HEK293T (cell line): ENCODE data around the gene MYO18A.

Experiments used
- ARNT ChIP-seq: fragments of 450-650 bp; IDR thresholded peaks from 2 replicates; pipeline ENCODE4 v1.6.1; 2017; ENCODE audit warnings: mild to moderate bottlenecking
- BHLHE40 ChIP-seq: fragments of 450-650 bp; IDR thresholded peaks from 2 replicates; pipeline ENCODE4 v1.6.1; 2016; ENCODE audit warnings: mild to moderate bottlenecking, moderate library complexity, borderline replicate concordance
- ELF4 ChIP-seq: fragments of 450-650 bp; IDR thresholded peaks from 2 replicates; pipeline ENCODE4 v1.6.1; 2017; ENCODE audit warnings: antibody characterized with exemption
- FOXM1 ChIP-seq: fragments of 450-650 bp; IDR thresholded peaks from 2 replicates; pipeline ENCODE4 v1.6.1; 2017; ENCODE audit warnings: mild to moderate bottlenecking, borderline replicate concordance
- L3MBTL2 ChIP-seq: fragments of 450-650 bp; conservative IDR thresholded peaks from 2 replicates; pipeline ENCODE4 v1.6.1; 2016; ENCODE audit warnings: mild to moderate bottlenecking
- NFRKB ChIP-seq: fragments of 450-650 bp; IDR thresholded peaks from 2 replicates; pipeline ENCODE4 v1.6.1; 2016; ENCODE audit warnings: mild to moderate bottlenecking, moderate library complexity
- SP1 ChIP-seq: fragments of 450-650 bp; IDR thresholded peaks from 2 replicates; pipeline ENCODE4 v1.6.1; 2017
- SUZ12 ChIP-seq: fragments of 450-650 bp; IDR thresholded peaks from 2 replicates; pipeline ENCODE4 v1.6.1; 2016; ENCODE audit warnings: mild to moderate bottlenecking
- TF ChIP-seq, protein P1 (sequence below): fragments of 450-650 bp; IDR thresholded peaks from 2 replicates; pipeline ENCODE4 v1.6.1; 2016

DNA sequence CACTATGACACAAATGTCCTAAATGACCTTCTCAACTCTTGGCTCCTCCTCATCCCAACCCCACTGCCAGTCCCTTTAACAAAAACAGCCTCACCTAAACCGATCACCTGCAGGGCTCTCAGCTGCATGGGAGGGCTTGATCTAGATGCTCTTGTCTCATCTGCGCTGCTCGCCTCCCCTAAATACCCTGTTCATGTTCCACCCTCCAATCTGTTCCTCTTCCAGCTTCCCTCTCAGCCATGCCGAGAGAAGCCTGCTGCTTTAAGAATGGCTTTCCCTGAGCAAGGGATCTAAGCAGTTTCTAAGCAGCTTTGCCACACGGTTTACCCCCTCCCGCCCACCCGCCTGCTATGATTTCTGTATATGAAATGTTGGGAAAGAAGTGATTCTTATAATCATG lies 113.6 kb downstream of the MYO18A start:
- TF ChIP-seq SUZ12 (no peak), BHLHE40 (no peak), SP1 (no peak), NFRKB (no peak), ARNT (no peak), L3MBTL2 (no peak), FOXM1 (no peak), ELF4 (no peak)
- TF ChIP-seq, protein P1, sequence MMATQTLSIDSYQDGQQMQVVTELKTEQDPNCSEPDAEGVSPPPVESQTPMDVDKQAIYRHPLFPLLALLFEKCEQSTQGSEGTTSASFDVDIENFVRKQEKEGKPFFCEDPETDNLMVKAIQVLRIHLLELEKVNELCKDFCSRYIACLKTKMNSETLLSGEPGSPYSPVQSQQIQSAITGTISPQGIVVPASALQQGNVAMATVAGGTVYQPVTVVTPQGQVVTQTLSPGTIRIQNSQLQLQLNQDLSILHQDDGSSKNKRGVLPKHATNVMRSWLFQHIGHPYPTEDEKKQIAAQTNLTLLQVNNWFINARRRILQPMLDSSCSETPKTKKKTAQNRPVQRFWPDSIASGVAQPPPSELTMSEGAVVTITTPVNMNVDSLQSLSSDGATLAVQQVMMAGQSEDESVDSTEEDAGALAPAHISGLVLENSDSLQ, result no peak
